Measurements from ENCODE around the gene RHD.
"Not testable (repeated sequence)": the region's sequence is repeated elsewhere in the genome, so short reads cannot be mapped to it uniquely, and the experiment has no call there.

Gene RHD

DNA sequence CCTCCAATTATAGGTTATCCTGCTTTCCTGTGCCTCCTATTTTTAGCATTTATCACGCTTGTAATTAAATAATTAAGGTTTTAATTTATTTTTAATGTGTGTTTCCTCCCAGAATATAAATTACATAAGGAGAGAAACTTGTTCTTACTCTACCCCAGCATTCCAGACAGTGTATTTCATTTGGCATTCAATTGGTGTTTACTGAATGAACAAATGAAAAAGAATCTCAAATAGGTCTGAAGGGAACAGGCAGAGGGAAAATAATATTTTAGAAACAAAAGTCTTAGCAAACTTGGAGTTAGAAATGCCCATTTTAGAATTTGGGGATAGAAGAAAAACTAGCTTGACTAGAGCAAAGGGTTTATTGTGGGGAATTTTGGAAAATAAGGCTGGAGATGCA, 15.1 kb upstream of the RHD start:
- no peak for DNase-seq (ENCODE audit: low spot score)

DNA sequence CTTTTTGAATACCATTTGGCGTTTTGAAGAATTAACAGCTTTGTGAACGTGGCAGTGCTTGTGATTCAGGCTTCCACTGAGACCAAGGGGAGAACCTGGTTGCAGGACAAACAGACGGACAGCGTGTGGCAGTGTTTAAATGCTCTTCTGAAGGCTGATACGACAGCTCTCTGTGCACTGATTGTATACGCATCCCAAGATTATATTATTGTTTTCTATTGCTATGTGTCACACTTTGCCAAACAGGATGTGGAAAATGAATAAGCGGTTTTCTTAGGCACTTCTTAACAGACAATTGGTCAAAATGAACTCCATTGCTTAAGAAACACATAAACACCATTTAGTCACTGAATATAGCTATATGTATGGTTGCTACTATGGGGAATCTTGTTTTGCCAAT, 12.5 kb upstream of the RHD start:
- DNase-seq (ENCODE audit: low spot score): not testable (repeated sequence)

DNA sequence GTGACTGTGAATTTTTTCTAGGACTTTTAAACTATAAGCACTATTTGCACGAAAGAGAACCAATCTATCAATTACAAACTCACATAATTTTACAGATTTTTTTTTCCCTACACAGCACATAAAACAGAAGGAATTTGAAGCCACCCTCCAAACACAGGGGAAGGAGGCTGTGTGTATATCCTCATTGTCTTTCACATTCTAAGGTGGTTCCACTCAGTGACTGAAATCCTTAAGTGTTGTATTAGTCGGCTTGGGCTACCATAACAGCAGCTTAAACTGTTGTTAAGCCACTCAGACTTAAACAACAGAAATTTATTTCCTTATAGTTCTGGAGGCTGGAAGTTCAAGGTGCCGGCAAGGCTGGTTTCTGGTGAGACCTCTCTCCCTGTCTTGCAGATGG, 12.0 kb upstream of the RHD start:
- not testable (repeated sequence) for DNase-seq (ENCODE audit: low spot score)

DNA sequence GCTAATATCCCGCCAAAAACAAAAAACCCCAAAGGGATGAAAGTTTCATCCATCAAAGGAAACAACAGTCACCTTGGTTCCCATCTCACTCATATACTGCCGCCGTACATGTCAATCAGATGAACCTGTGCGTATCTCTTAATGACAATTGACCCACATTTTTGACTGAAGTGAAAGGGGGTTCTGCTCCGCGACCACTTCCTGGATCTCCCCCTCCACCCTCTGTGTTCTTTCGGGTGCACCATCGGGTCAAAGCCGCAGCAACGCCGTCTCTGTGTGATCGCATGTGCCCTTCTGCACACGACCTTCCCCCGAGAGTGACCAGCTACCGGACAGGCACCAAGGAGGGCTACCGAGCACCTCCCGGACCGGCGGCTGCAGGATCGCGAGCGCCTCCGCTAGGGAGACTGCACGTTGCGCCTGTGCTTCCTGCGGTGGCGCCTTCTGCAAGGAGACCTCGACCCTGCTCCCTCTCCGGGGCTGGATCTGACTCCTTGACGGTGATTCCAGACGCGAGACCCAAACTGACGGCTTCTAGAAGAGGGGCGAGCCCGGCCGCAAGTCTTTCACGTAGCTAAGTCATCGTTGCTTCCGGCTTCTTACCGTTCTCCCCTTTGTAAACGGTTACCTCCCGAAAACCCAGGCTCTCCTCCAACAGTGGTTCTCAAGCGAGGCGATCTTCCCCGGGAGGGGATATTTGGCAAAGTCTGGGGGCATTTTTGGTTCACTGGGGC, 5.6 kb upstream of the RHD start:
- DNase-seq (ENCODE audit: low spot score): peak; percentile 36

GRCh38 chr1:25267288-25268142, 4.8 kb upstream of the RHD start:
- DNase-seq (ENCODE audit: low spot score): peak; percentile 84

GRCh38 chr1:25268143-25268760, 4.1 kb upstream of the RHD start:
- not testable (repeated sequence) for DNase-seq (ENCODE audit: low spot score)

- peak; percentile 37 for DNase-seq (ENCODE audit: low spot score)
Measured at GRCh38 chr1:25275648-25276047, 3.3 kb downstream of the RHD start.

DNA sequence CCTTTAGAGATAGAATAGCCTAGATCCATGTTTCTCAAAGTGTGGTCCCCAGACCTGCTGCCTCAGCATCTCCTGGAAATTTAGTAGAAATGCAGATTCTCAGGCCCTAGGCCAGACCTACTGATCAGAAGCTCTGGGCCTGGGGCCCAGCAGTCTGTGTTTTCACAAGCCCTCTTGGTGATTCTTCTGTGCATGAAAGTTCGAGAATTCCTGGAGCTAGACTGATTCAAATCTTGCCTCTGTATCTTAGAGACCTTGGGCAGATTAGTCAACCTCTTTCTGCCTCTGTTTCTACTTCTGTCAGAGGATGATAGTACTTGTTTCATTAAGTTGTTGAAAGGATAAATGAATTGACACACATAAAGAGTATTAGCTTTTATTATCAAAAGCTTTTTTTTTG, 5.0 kb downstream of the RHD start:
- peak; percentile 33 for DNase-seq (ENCODE audit: low spot score)

DNA sequence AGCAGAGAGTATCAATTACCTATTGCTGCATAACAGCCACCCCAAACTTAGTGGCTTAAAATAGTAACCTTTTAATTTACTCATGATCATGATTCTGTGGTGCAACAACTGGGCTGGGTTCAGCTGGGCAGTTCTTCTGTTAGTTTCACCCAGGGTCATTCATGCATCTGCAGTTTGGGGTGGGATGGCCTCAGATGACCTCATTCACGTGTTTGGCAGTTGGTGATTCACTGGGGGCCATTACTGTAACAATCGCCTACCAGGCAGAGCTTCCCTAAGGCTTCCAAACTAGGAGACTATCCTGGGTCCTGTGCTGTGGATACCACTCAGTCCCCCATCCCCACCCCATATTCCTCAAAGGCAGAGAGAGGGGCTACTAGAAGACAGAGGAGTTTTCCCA, 6.0 kb downstream of the RHD start:
- peak; percentile 58 for DNase-seq (ENCODE audit: low spot score)

DNA sequence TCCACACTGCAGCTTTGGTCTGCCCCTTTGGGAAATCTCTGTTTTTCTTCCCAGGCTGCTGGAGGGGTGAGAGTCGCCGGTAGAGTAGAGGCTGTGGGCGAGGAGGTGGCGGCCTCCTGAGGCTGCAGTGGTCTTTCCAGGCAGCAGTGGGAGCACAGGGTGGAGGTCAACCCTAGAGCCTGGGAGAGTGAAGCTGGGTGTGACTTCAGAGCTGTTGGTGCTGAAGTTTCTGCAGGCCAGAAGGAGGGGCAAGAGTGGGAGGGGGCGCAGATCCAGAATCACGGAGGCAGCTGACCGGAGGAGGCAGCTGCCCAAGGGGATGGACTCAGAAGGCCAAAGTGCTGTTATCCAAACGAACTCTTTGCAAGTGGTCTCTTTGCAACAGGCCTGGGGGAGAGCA, 6.5 kb downstream of the RHD start:
- DNase-seq (ENCODE audit: low spot score): peak; percentile 41

DNA sequence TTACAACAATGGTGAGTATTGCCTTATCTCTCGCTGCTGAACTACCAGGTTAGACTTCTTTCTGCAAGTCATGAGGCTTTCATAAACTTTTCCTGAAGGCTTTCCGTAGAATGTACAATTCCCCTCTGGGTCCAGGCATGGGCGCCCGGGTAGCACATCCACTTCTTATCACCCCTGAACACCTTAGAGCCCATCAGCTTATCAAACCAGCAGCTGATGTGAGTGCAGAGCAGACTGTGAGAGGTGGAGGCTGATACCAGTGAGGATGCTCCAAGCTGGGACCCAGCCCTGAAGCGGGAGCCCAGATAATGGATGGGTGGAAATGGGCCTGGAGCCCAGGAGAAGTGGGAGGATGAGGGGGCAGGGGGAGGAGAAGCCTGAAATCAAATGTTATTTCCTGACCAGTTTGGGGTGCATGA, 7.4 kb downstream of the RHD start:
- DNase-seq (ENCODE audit: low spot score): peak; percentile 78

DNA sequence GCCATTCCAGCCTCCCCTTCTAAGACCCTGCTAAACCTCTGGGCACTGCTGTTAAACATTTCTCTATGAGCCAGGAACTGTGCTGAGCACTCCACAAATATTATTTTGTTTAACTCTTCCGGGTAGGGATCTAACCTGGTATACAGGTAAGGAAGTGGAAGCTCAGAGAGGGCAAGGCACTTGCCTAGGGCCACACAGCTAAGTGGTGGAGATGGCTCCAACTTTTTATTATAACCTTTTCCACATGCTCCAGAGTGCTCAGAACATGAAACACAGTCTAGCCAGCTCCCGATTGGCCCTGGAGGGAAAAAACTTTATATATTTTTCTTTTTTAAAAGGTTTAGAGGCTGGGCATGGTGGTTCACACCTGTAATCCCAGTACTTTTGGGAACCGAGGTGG, 13.6 kb downstream of the RHD start:
- DNase-seq (ENCODE audit: low spot score): peak; percentile 40

- DNase-seq (ENCODE audit: low spot score): peak; percentile 63
Measured at GRCh38 chr1:25287164-25287563, 14.9 kb downstream of the RHD start.

DNA sequence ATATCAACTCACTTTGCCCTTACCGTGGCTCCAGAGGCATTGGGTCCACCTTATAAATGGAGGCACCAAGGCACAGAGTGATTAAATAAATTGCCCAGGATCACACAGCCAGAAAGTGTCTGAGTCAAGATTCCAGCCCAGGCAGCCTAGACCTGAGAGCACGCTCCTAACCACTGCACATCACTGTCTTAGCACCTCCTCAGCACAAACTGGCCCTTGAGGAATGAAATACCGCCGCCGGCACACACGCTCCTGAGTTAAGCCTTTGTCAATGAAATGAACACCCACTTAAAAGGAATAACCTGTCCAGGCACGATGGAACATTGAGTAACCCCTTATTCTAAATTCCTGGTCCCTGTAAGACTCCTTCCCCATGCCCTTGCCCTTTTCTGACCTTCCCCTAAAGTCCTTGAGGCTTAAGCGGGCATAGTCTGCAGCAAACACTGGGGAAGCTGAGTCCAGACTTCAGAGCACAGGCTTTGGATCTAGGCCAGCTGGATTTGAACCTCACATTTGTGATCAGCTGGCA, 16.3 kb downstream of the RHD start:
- not testable (repeated sequence) for DNase-seq (ENCODE audit: low spot score)

- DNase-seq (ENCODE audit: low spot score): not testable (repeated sequence)
Measured at GRCh38 chr1:25290043-25290442, 17.7 kb downstream of the RHD start.

DNA sequence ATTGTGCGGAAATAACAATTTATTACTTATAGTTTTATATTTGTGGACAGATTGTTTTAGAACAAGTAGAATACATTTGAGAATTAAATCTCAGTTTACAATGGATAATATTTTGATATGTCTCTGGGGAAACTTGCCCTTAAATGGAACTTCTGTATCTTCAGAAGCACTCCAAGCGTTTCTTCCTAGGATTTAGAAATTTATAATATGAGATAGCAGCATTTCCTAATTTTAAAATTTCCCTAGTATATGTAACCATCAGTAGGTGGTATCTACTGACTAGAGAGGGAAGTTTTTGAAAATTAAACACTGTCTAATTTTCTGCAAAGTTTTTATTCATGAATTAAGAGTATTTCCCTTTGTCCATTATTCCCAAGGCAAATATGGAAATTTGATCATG, 21.1 kb downstream of the RHD start:
- not testable (repeated sequence) for DNase-seq (ENCODE audit: low spot score)

DNA sequence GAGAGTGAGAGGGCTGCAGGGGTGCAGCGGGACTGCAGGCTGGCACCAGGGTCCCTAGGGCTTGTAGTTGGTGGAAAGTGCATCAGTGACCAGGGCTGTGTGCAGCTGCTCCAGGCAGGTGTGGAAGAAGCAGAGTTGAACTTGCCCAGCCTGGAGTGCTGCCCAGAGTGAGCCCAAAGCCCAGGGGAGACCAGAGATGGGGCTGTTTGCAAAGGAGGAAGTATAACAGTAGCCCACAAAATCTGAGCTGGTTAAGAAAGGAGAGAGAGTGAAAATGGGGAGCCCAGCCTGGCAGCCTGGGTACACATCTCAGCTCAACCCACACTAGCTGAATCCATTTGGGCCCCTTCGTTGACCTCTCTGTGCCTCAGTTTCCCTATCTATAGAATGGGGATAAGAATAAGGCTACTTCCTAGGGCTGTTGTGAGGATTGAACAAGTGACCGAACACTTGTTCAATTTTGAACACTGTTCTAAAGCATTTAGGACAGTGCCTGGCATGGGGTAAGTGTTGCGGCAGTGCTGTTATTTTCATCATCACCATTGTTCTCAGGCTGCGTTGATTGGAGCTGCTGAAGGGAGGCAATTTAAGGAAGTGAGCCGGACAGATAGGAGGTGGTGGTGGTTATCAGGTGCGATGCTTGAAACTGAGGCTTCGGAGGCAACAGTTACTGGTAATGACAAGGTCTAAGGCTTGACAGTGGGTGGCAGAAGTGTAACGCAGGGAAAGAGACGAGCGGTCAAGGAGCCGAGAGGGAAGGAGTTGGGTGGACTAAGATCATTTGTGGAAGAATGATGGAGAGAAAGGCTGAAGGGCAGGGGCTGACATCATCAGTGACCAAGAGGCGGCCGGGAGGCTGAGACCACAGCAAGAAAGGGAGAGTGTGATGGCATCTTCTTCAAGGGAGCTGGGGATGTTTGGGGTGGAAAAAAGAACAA, 22.8 kb downstream of the RHD start:
- DNase-seq (ENCODE audit: low spot score): not testable (repeated sequence)

DNA sequence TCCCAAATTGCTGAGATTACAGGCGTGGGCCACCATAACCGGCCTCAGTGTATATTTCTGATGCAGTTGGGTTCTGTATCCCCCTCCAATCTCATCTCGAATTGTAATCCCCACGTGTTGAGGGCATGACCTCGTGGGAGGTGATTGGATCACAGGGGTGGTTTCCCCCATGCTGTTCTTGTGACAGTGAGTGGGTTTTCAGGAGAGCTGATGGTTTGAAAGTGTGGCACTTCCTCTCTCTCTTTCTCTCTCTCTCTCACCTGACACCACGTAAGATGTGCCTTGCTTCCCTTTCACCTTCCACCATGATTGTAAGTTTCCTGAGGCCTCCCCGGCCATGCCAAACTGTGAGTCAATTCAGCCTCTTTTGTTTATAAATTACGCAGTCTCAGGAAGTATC, 24.2 kb downstream of the RHD start:
- not testable (repeated sequence) for DNase-seq (ENCODE audit: low spot score)

GRCh38 chr1:25300729-25301128, 28.4 kb downstream of the RHD start:
- DNase-seq (ENCODE audit: low spot score): not testable (repeated sequence)

DNA sequence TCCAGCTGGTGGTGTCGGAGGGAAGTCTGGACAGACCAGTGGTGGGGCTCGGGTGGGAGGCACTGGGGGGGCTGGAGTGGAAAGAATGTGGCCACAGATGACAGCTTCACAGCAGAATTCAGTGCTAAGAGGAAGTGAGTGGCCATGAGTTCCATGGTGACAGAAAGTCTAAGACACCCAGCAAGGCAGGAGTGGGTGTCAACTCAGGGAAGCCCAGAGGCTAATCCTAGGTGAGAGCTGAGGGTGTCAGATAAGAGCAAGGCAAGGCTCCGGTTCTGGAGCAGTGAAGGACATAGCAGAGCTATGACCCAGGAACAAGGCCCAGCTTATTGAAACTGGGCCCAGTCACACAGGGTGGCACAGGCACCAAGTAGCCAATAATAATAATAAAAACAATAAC, 30.0 kb downstream of the RHD start:
- DNase-seq (ENCODE audit: low spot score): not testable (repeated sequence)

DNA sequence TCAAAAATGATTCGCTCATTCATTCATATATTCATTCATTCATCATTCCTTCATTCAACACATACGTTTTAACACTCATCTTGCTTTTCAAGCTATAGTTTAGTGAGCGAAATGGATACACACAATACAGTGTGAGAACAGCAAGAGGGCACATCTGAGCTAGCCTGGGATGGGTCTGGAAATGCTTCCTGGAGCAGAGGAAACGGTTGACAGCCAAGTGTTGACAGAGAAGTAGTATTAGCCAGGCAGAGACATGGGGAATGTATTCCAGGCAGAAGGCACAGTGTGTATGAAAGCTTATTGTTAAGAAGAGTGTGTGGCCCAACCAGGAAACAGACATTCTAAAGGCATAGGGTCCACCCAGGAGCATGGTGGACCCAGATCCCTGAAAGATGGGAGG, 32.6 kb downstream of the RHD start:
- DNase-seq (ENCODE audit: low spot score): not testable (repeated sequence)
